Stomach (tissue), 9 donors: Measurements from ENCODE around the gene OR5K2. TPM values are rescaled to one million over a fixed set of nuclear protein-coding genes. Genes with fewer than 3 reads are reported as not detected.

Experiments used
- DNase-seq, 2 donors: peaks; one replicate each; pipeline versions ENCODE4 v3.0.0 to v3.0.0-alpha.2; 2013 to 2019
- H3K27ac ChIP-seq, 5 donors: fragments of 200-600 bp in 4 of 5; sonication (generic) in 4 of 5; one replicate each; pipeline ENCODE4 v1.5.1; 2013 to 2019; ENCODE audit warnings: mild to moderate bottlenecking in 1 of 5, moderate library complexity in 1 of 5
- H3K27me3 ChIP-seq, 3 donors: fragments of 200-600 bp; sonication (generic); one replicate each; pipeline ENCODE4 v1.5.1; 2017 to 2019; ENCODE audit warnings: mixed run types in 1 of 3
- H3K36me3 ChIP-seq, 4 donors: fragments of 200-600 bp; sonication (generic); 1 replicate in 3 of 4; 2 replicates in 1 of 4; pipeline ENCODE4 v1.5.1; 2016 to 2019
- H3K4me1 ChIP-seq, 4 donors: fragments of 200-600 bp; sonication (generic); one replicate each; pipeline ENCODE4 v1.5.1; 2016 to 2019
- H3K4me3 ChIP-seq, 4 donors: fragments of 200-600 bp; sonication (generic) in 3 of 4; one replicate each; pipeline ENCODE4 v1.5.1; 2016 to 2019; ENCODE audit warnings: mild to moderate bottlenecking in 1 of 4
- H3K9me3 ChIP-seq, 4 donors: fragments of 200-600 bp; sonication (generic); one replicate each; pipeline ENCODE4 v1.5.1; 2016 to 2019
- EP300 ChIP-seq: sonication (generic); formaldehyde crosslinking; IDR thresholded peaks from one replicate; pipeline ENCODE4 v1.6.1; 2017; ENCODE audit warnings: antibody characterized with exemption
- POLR2A ChIP-seq, 4 donors: fragments of 450-650 bp; IDR thresholded peaks; one replicate each; pipeline ENCODE4 v1.6.1; 2016; ENCODE audit warnings: antibody characterized with exemption in 4 of 4, control low read depth in 2 of 4, mild to moderate bottlenecking in 1 of 4, moderate library complexity in 1 of 4
- POLR2AphosphoS5 ChIP-seq, 3 donors: sonication (generic); formaldehyde crosslinking; IDR thresholded peaks; one replicate each; pipeline ENCODE4 v1.6.1; 2016; ENCODE audit warnings: antibody characterized with exemption in 3 of 3
- WGBS, 5 donors: extraction: QIAGEN DNeasy Blood & Tissue Kit in 3 of 5; methylation state at CpG; one replicate each; pipeline versions ENCODE4 v1.1.5 to v1.1.7; 2013 to 2018; 5-methylcytosine and 5-hydroxymethylcytosine counted together
- intact Hi-C: fragments of 100-400 bp; cut with DNase I; formaldehyde crosslinking; loops from one replicate; pipeline ENCODE4 v1.15.1; 2023; ENCODE audit warnings: low total_unique reads
- polyA plus RNA-seq, 3 donors: library from polyadenylated mRNA; stranded (reverse); fragments of 200-250 nt; gene quantifications; one replicate each; pipeline ENCODE4 v1.2.3, GENCODE V29; 2013
- total RNA-seq, 5 donors: library from RNA; depleted of rRNA; stranded (reverse); fragments of >200 nt; gene quantifications; one replicate each; pipeline versions ENCODE4 v1.1.0 to v1.2.3, GENCODE V29; 2014 to 2016
- TF ChIP-seq, protein P1 (sequence below), 7 experiments: fragments of 450-650 bp in 4 of 7; fragments of 200-600 bp in 3 of 7; sonication (generic) in 3 of 7; IDR thresholded peaks; one replicate each; pipeline ENCODE4 v1.5.1; 2016 to 2019; ENCODE audit warnings: antibody characterized with exemption in 7 of 7, control low read depth in 2 of 7, mild to moderate bottlenecking in 1 of 7
- donor health status: healthy with polysubstance abuse.
- donor health status: Bipolar disorder and iron deficiency.
- donor health status: healthy.

Gene OR5K2
- total and polyA plus RNA-seq, 8 donors = not detected

DNA sequence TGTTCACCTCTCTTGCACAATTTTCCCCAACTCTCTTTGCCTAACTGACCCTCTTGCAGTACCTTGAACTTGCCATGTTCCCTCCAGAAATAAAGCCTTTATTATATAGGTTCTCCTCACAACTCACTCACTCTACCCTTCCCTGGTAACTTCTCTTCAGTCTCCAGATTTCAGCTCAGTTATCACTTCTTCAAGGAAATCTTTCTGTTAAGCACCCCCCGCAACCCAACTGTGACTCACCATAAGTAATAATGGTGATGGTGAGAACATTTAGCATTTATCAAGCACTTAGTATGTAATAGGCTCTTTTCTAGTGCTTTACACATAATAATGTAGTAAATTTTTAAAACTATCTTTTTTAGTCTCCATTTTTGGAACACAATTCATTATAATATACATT lies 42.6 kb upstream of the OR5K2 start:
- WGBS, 5 donors = 94 to 98% (median 95%) methylated on average over 1 of the region's 1 CpG
- intact Hi-C loops = no loop called here

DNA sequence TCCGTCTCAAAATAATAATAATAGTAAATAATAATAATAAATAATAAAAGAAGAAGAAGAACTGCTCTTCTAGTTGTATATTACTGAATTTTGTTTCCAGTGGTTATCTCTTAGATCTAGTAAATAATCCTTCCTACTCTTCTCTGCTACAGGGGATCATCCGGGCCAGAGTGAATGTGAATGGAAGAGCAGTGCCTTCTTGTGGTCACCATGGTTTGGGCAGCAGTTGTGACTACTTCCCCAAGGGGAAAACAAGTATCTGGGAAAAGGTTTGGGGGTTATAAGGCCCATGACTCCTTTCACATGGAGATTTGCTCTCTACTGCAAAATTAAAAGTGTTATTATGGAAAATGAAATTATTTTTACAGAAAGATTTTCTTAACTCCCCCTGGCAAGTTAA lies 39.9 kb upstream of the OR5K2 start:
- Histone ChIP-seq H3K27ac (no peak overlapping the region), H3K36me3 (no peaks in the 10 kb centered on the region), H3K9me3 (peaks cover 0 to 8% (median 2%) of the 10 kb centered on the region in 4 donors), H3K4me1 (no peaks in the 10 kb centered on the region), H3K27me3 (no peaks in the 10 kb centered on the region), H3K4me3 (no peak overlapping the region)
- DNase-seq = no peak
- 82 to 91% (median 89%) methylated on average over 2 of the region's 2 CpGs for WGBS, 5 donors
- intact Hi-C loops = no loop called here
- TF ChIP-seq POLR2AphosphoS5 (IDR thresholded peaks at IDR 0.05) = no peak
- TF ChIP-seq POLR2A (IDR thresholded peaks at IDR 0.05) = no peak
- TF ChIP-seq, protein P1, sequence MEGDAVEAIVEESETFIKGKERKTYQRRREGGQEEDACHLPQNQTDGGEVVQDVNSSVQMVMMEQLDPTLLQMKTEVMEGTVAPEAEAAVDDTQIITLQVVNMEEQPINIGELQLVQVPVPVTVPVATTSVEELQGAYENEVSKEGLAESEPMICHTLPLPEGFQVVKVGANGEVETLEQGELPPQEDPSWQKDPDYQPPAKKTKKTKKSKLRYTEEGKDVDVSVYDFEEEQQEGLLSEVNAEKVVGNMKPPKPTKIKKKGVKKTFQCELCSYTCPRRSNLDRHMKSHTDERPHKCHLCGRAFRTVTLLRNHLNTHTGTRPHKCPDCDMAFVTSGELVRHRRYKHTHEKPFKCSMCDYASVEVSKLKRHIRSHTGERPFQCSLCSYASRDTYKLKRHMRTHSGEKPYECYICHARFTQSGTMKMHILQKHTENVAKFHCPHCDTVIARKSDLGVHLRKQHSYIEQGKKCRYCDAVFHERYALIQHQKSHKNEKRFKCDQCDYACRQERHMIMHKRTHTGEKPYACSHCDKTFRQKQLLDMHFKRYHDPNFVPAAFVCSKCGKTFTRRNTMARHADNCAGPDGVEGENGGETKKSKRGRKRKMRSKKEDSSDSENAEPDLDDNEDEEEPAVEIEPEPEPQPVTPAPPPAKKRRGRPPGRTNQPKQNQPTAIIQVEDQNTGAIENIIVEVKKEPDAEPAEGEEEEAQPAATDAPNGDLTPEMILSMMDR (IDR thresholded peaks at IDR 0.05) = no peak
- TF ChIP-seq EP300 = no peak

More for the DNA sequence above, 42.6 kb upstream of the OR5K2 start:
- no peak for DNase-seq
- Histone ChIP-seq H3K9me3 (peaks cover 0 to 8% (median 2%) of the 10 kb centered on the region in 4 donors), H3K4me1 (no peaks in the 10 kb centered on the region), H3K27me3 (no peaks in the 10 kb centered on the region), H3K36me3 (no peaks in the 10 kb centered on the region), H3K4me3 (no peak overlapping the region), H3K27ac (no peak overlapping the region)
- TF ChIP-seq EP300 (no peak), POLR2AphosphoS5 (IDR thresholded peaks at IDR 0.05) (no peak)

DNA sequence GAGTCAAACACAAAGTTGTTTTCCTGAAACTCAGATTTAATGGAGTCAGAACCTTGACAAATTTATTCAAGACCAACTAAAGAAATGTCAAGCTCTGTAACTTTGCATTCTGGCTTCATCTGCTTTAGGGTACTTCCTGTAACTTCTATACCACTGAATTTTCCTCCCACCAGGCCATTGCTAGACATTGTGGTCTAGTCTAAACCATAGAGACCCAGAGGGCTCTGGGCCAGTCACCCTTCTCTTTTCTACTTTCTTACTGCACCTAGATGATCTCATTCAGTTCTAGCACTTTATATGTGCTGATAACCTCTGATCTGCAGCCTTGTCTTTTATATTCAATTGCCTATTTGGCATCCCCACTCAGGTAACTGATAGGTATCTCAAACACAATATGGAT lies 37.3 kb upstream of the OR5K2 start:
- DNase-seq = no peak
- H3K36me3 ChIP-seq = no peaks in the 10 kb centered on the region
- TF ChIP-seq, protein P1 (IDR thresholded peaks at IDR 0.05) = no peak
- no peak for TF ChIP-seq POLR2AphosphoS5 (IDR thresholded peaks at IDR 0.05)
- TF ChIP-seq EP300 = no peak
- no peak overlapping the region for H3K4me3 ChIP-seq
- intact Hi-C loops = no loop called here
- H3K27me3 ChIP-seq = no peaks in the 10 kb centered on the region
- peaks cover 0 to 8% (median 2%) of the 10 kb centered on the region in 4 donors for H3K9me3 ChIP-seq
- no peaks in the 10 kb centered on the region for H3K4me1 ChIP-seq
- H3K27ac ChIP-seq = no peak overlapping the region

DNA sequence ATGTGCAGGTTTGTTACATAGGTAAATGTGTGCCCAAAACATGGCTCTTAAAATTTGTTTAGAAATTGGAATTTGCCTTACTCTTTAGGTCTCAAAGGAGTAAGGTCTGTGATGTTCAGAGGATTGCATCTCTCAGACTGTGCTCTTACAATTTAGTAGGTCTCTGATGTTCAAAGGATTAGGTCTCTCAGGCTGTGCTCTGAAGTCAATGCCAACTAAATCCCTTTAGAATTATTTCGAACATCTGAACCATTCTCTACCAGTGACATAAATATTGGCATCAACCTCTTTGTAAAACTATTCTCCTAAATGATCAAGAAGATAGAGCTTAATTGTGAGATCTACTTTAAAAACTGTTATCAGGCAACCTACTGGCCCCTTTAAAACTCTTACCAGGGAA lies 34.6 kb upstream of the OR5K2 start, which contains the start of gene OR5K1:
TSS of gene OR5K1 (plus strand) at position 301 of the 400 bp plus-strand sequence. CDS start 6,376 bp downstream, outside the sequence.
- Histone ChIP-seq H3K27ac (no peak within 1 kb of the TSS), H3K4me3 (no peak within 1 kb of the TSS), H3K36me3 (no peaks in the 10 kb centered on the region), H3K4me1 (no peaks in the 10 kb centered on the region), H3K9me3 (peaks cover 0 to 8% (median 2%) of the 10 kb centered on the region in 4 donors), H3K27me3 (no peaks in the 10 kb centered on the region)
- WGBS, 5 donors = 76 to 94% (median 83%) methylated on average over 1 of the region's 1 CpG
- DNase-seq = no peak
- intact Hi-C loops = no loop called here
- TF ChIP-seq POLR2AphosphoS5 (IDR thresholded peaks at IDR 0.05) (no peak), POLR2A (IDR thresholded peaks at IDR 0.05) (no peak), EP300 (no peak)
- TF ChIP-seq, protein P1 (IDR thresholded peaks at IDR 0.05) = no peak

DNA sequence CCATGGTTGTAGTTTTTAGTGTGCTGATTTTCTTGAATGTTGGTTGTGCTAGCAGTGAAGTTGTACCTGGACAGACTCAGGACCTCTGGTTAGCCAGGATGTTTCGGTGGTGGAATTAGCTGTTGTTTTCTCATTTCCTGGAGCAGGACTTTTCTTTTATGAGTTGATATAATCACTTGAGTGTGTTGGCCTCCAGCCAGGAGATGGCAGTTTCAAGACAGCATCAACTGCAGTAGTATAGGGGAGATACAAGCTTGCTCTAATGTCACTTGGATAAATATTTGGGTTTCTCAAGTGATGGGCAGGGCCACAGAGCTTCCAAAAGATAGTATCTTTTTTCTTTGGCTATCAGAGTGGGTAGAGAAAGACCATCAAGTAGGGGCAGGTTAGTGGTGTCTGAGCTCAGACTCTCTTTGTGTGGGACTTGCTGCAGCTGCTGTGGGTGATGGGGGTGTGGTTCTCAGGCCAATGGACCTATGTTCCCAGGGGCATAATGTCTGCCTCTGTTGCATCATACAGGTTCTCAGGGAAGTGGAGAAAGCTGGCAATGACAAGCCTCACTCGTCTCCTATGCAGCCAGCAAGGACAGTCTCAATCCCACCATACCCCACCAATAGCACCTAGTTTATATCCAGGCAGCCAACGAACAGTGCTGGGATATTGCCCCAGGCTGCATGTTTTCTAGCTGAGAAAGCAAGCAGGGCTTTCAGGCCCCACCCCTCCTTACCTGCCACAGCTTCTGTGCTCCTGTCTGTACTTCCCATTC lies 14.6 kb upstream of the OR5K2 start:
- Histone ChIP-seq H3K27me3 (no peaks in the 10 kb centered on the region), H3K27ac (no peak overlapping the region), H3K4me1 (no peaks in the 10 kb centered on the region), H3K9me3 (peaks cover 4 to 63% (median 39%) of the 10 kb centered on the region in 4 donors), H3K36me3 (no peaks in the 10 kb centered on the region), H3K4me3 (no peak overlapping the region)
- TF ChIP-seq POLR2AphosphoS5 (IDR thresholded peaks at IDR 0.05) = no peak
- no peak for TF ChIP-seq EP300
- TF ChIP-seq, protein P1 (IDR thresholded peaks at IDR 0.05) = no peak
- no peak for TF ChIP-seq POLR2A (IDR thresholded peaks at IDR 0.05)
- intact Hi-C loops = no loop called here
- DNase-seq = no peak
- 52 to 74% (median 63%) methylated on average over 3 of the region's 3 CpGs for WGBS, 5 donors
